Stomach (tissue), 9 donors: Measurements from ENCODE around the gene HMSD. TPM values are rescaled to one million over a fixed set of nuclear protein-coding genes. Genes with fewer than 3 reads are reported as not detected.
A peak's percentile ranks its signal among the peaks of the same experiment; 100 is the strongest.

ENCODE experiments used
- DNase-seq, 2 donors: peaks; one replicate each; pipeline versions ENCODE4 v3.0.0 to v3.0.0-alpha.2; 2013 to 2019
- H3K27ac ChIP-seq, 5 donors: fragments of 200-600 bp in 4 of 5; sonication (generic) in 4 of 5; one replicate each; pipeline ENCODE4 v1.5.1; 2013 to 2019; ENCODE audit warnings: mild to moderate bottlenecking in 1 of 5, moderate library complexity in 1 of 5
- H3K27me3 ChIP-seq, 3 donors: fragments of 200-600 bp; sonication (generic); one replicate each; pipeline ENCODE4 v1.5.1; 2017 to 2019; ENCODE audit warnings: mixed run types in 1 of 3
- H3K36me3 ChIP-seq, 4 donors: fragments of 200-600 bp; sonication (generic); 1 replicate in 3 of 4; 2 replicates in 1 of 4; pipeline ENCODE4 v1.5.1; 2016 to 2019
- H3K4me1 ChIP-seq, 4 donors: fragments of 200-600 bp; sonication (generic); one replicate each; pipeline ENCODE4 v1.5.1; 2016 to 2019
- H3K4me3 ChIP-seq, 4 donors: fragments of 200-600 bp; sonication (generic) in 3 of 4; one replicate each; pipeline ENCODE4 v1.5.1; 2016 to 2019; ENCODE audit warnings: mild to moderate bottlenecking in 1 of 4
- H3K9me3 ChIP-seq, 4 donors: fragments of 200-600 bp; sonication (generic); one replicate each; pipeline ENCODE4 v1.5.1; 2016 to 2019
- EP300 ChIP-seq: sonication (generic); formaldehyde crosslinking; IDR thresholded peaks from one replicate; pipeline ENCODE4 v1.6.1; 2017; ENCODE audit warnings: antibody characterized with exemption
- POLR2A ChIP-seq, 4 donors: fragments of 450-650 bp; IDR thresholded peaks; one replicate each; pipeline ENCODE4 v1.6.1; 2016; ENCODE audit warnings: antibody characterized with exemption in 4 of 4, control low read depth in 2 of 4, mild to moderate bottlenecking in 1 of 4, moderate library complexity in 1 of 4
- POLR2AphosphoS5 ChIP-seq, 3 donors: sonication (generic); formaldehyde crosslinking; IDR thresholded peaks; one replicate each; pipeline ENCODE4 v1.6.1; 2016; ENCODE audit warnings: antibody characterized with exemption in 3 of 3
- WGBS, 5 donors: extraction: QIAGEN DNeasy Blood & Tissue Kit in 3 of 5; methylation state at CpG; one replicate each; pipeline versions ENCODE4 v1.1.5 to v1.1.7; 2013 to 2018; 5-methylcytosine and 5-hydroxymethylcytosine counted together
- intact Hi-C: fragments of 100-400 bp; cut with DNase I; formaldehyde crosslinking; loops from one replicate; pipeline ENCODE4 v1.15.1; 2023; ENCODE audit warnings: low total_unique reads
- polyA plus RNA-seq, 3 donors: library from polyadenylated mRNA; stranded (reverse); fragments of 200-250 nt; gene quantifications; one replicate each; pipeline ENCODE4 v1.2.3, GENCODE V29; 2013
- total RNA-seq, 5 donors: library from RNA; depleted of rRNA; stranded (reverse); fragments of >200 nt; gene quantifications; one replicate each; pipeline versions ENCODE4 v1.1.0 to v1.2.3, GENCODE V29; 2014 to 2016
- TF ChIP-seq, protein P1 (sequence below), 7 experiments: fragments of 450-650 bp in 4 of 7; fragments of 200-600 bp in 3 of 7; sonication (generic) in 3 of 7; IDR thresholded peaks; one replicate each; pipeline ENCODE4 v1.5.1; 2016 to 2019; ENCODE audit warnings: antibody characterized with exemption in 7 of 7, control low read depth in 2 of 7, mild to moderate bottlenecking in 1 of 7
- donor health status: healthy with polysubstance abuse.
- donor health status: Bipolar disorder and iron deficiency.
- donor health status: healthy.

HMSD gene
- total and polyA plus RNA-seq, 8 donors, result 0.10 to 0.31 (median 0.19) TPM; not detected in 5

DNA sequence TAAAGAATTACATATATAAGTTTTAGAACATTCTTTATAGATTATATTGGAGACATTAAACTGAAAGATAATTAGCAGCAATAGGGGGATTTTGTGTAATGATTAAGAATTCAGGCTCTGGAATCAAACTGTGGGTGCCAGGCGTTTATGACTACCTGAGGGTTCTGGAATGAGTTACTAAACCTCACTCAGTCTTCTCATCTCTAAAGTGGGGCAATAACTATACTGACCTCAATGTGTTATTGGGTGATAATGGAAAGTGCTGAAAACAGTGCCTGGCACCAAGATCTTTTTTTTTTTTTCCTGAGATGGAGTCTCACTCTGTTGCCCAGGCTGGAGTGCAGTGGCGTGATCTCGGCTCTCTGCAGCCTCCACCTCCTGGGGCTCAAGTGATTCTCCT, 27.9 kb downstream of the HMSD start:
- no peak overlapping the region for H3K27ac ChIP-seq
- intact Hi-C loops, result no loop called here
- DNase-seq, result no peak
- peaks cover 8 to 14% (median 13%) of the 10 kb centered on the region in 4 donors for H3K36me3 ChIP-seq
- no peak overlapping the region for H3K4me3 ChIP-seq
- no peak for TF ChIP-seq POLR2AphosphoS5 (IDR thresholded peaks at IDR 0.05)
- TF ChIP-seq, protein P1, sequence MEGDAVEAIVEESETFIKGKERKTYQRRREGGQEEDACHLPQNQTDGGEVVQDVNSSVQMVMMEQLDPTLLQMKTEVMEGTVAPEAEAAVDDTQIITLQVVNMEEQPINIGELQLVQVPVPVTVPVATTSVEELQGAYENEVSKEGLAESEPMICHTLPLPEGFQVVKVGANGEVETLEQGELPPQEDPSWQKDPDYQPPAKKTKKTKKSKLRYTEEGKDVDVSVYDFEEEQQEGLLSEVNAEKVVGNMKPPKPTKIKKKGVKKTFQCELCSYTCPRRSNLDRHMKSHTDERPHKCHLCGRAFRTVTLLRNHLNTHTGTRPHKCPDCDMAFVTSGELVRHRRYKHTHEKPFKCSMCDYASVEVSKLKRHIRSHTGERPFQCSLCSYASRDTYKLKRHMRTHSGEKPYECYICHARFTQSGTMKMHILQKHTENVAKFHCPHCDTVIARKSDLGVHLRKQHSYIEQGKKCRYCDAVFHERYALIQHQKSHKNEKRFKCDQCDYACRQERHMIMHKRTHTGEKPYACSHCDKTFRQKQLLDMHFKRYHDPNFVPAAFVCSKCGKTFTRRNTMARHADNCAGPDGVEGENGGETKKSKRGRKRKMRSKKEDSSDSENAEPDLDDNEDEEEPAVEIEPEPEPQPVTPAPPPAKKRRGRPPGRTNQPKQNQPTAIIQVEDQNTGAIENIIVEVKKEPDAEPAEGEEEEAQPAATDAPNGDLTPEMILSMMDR (IDR thresholded peaks at IDR 0.05), result no peak
- no peak for TF ChIP-seq POLR2A (IDR thresholded peaks at IDR 0.05)
- no peak for TF ChIP-seq EP300
- no peaks in the 10 kb centered on the region for H3K9me3 ChIP-seq
- 90 to 98% (median 92%) methylated on average over 3 of the region's 3 CpGs for WGBS, 5 donors
- no peaks in the 10 kb centered on the region for H3K27me3 ChIP-seq
- peaks cover 0 to 22% (median 8%) of the 10 kb centered on the region in 4 donors for H3K4me1 ChIP-seq

- Histone ChIP-seq H3K27me3 (no peaks in the 10 kb centered on the region), H3K27ac (peak overlapping the region; percentile 0 to 61 (median 9)), H3K9me3 (no peaks in the 10 kb centered on the region), H3K4me1 (peaks cover 0 to 22% (median 8%) of the 10 kb centered on the region in 4 donors), H3K4me3 (peak overlapping the region; percentile 18 to 23 (median 20)), H3K36me3 (peaks cover 19 to 36% (median 34%) of the 10 kb centered on the region in 4 donors)
- intact Hi-C loops, result no loop called here
- DNase-seq, result peak; percentile 51 to 82
- TF ChIP-seq POLR2A (IDR thresholded peaks at IDR 0.05), result no peak
- TF ChIP-seq POLR2AphosphoS5 (IDR thresholded peaks at IDR 0.05), result peak in 1 of 3 donors; percentile 14
- no peak for TF ChIP-seq EP300
- TF ChIP-seq, protein P1 (IDR thresholded peaks at IDR 0.05), result peak in 5 of 7 experiments; percentile 34 to 79 (median 71)
- WGBS, 5 donors, result 4 to 10% (median 8%) methylated on average over 6 of the region's 6 CpGs
These were observed 30.4 kb downstream of the HMSD start for GRCh38 chr18:63979409-63979920.

DNA sequence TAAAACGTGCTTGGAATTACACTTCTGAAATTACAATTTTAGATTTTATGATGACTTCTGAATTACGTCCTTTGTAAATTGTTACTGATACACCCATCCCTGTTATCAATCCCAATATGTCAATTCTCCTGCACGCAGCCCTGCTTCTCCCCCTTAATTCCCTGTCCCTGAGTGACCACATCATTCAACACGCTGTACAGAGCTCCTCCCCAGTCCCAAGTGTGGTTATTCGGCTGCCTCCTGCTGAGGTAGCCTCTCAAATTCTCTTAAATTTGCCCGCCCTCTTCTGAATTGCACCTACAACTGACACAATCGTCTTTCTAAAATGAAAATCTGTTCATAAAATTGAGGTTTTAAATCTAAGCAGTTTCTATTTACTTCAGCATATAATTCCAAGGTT, 30.9 kb downstream of the HMSD start:
- DNase-seq, result no peak
- H3K9me3 ChIP-seq, result no peaks in the 10 kb centered on the region
- intact Hi-C loops, result no loop called here
- H3K36me3 ChIP-seq, result peaks cover 22 to 41% (median 36%) of the 10 kb centered on the region in 4 donors
- peak overlapping the region in 3 of 5 donors; percentile 9 to 61 (median 52) for H3K27ac ChIP-seq
- peak overlapping the region; percentile 18 to 23 (median 20) for H3K4me3 ChIP-seq
- TF ChIP-seq POLR2AphosphoS5 (IDR thresholded peaks at IDR 0.05) (no peak), POLR2A (IDR thresholded peaks at IDR 0.05) (no peak)
- 50 to 66% (median 64%) methylated on average over 7 of the region's 7 CpGs for WGBS, 5 donors
- H3K27me3 ChIP-seq, result no peaks in the 10 kb centered on the region
- peaks cover 0 to 19% (median 8%) of the 10 kb centered on the region in 4 donors for H3K4me1 ChIP-seq

- Histone ChIP-seq H3K4me3 (no peak overlapping the region), H3K4me1 (peaks cover 0 to 17% (median 8%) of the 10 kb centered on the region in 4 donors), H3K9me3 (no peaks in the 10 kb centered on the region), H3K36me3 (peaks cover 23 to 51% (median 43%) of the 10 kb centered on the region in 4 donors), H3K27me3 (no peaks in the 10 kb centered on the region), H3K27ac (no peak overlapping the region)
- 76 to 90% (median 85%) methylated on average over 6 of the region's 6 CpGs for WGBS, 5 donors
- DNase-seq, result no peak
- intact Hi-C loops, result no loop called here
- TF ChIP-seq POLR2A (IDR thresholded peaks at IDR 0.05) (no peak), EP300 (no peak), POLR2AphosphoS5 (IDR thresholded peaks at IDR 0.05) (no peak)
- TF ChIP-seq, protein P1 (IDR thresholded peaks at IDR 0.05), result no peak
These were observed 31.9 kb downstream of the HMSD start for GRCh38 chr18:63980896-63981460.

- H3K27me3 ChIP-seq, result no peaks in the 10 kb centered on the region
- H3K36me3 ChIP-seq, result peaks cover 23 to 55% (median 49%) of the 10 kb centered on the region in 4 donors
- WGBS, 5 donors, result 45 to 59% (median 48%) methylated on average over 2 of the region's 2 CpGs
- H3K4me1 ChIP-seq, result peaks cover 0 to 17% (median 8%) of the 10 kb centered on the region in 4 donors
- H3K4me3 ChIP-seq, result no peak overlapping the region
- H3K27ac ChIP-seq, result no peak overlapping the region
- DNase-seq, result no peak
- TF ChIP-seq EP300, result no peak
- TF ChIP-seq POLR2AphosphoS5 (IDR thresholded peaks at IDR 0.05), result no peak
- TF ChIP-seq POLR2A (IDR thresholded peaks at IDR 0.05), result no peak
- TF ChIP-seq, protein P1 (IDR thresholded peaks at IDR 0.05), result no peak
- intact Hi-C loops, result no loop called here
- H3K9me3 ChIP-seq, result no peaks in the 10 kb centered on the region
These were observed 32.6 kb downstream of the HMSD start for GRCh38 chr18:63981719-63982118.
